ENCODE data around the gene KIF3C. TPM values are rescaled to one million over a fixed set of nuclear protein-coding genes. Genes with fewer than 3 reads are reported as not detected.

The KIF3C gene
- total and polyA plus RNA-seq, 9 of the 15 experiments (the other 6 are each of a cell fraction or from before 2014, with no cell fraction given): 0.69 to 6.7 (median 3.3) TPM

GRCh38 chr2:25938345-25938744, 44.0 kb downstream of the KIF3C start:
- Histone ChIP-seq H3K79me2 (ENCODE audit: control insufficient read depth, insufficient read depth, low read length) (no peaks in the 10 kb centered on the region), H3K27me3 (ENCODE audit: control insufficient read depth in 2 of 2, insufficient read depth in 2 of 2, low read length in 2 of 2) (no peaks in the 10 kb centered on the region), H2AFZ (ENCODE audit: low read depth, low read length) (no peak overlapping the region), H3K36me3 (ENCODE audit: control insufficient read depth, insufficient read depth, low read length) (no peaks in the 10 kb centered on the region), H3K9me3 (replicated peaks; ENCODE audit: control insufficient read depth, insufficient read depth, low read depth, low read length) (no peaks in the 10 kb centered on the region), H3K27ac (ENCODE audit: extremely low read depth, low read depth, low read length) (no peak overlapping the region), H3K4me2 (ENCODE audit: insufficient read depth, low read length) (no peak overlapping the region), H3K9ac (ENCODE audit: insufficient read depth in 1 of 2, low read depth in 2 of 2, low read length in 2 of 2) (no peak overlapping the region), H3K4me1 (replicated peaks in 1 of 2; ENCODE audit: control insufficient read depth in 2 of 2, insufficient read depth in 2 of 2, low read length in 2 of 2) (no peaks in the 10 kb centered on the region), H4K20me1 (replicated peaks; ENCODE audit: control insufficient read depth, insufficient read depth, low read length) (no peaks in the 10 kb centered on the region), H3K4me3 (no peak overlapping the region), H3K9me1 (ENCODE audit: control insufficient read depth, insufficient read depth, low read length) (no peaks in the 10 kb centered on the region)
- 43% methylated on average over 6 of the region's 6 CpGs for WGBS (ENCODE audit: insufficient coverage, low coverage, missing lambda C conversion rate)
- in situ Hi-C loops (cut with MboI) (no loop called here), intact Hi-C loops (cut with micrococcal nuclease) (loop anchor here (10.0 kb wide), 1 partner anchor 204 kb away; no protein-coding TSS in a partner anchor)
- ChIA-PET CTCF (ENCODE audit: low intra/inter-chr PET ratio) (no interaction called here), POLR2A (interaction anchor here (0.6 to 1.4 kb wide), 4 partner anchors 10 to 307 kb away, joined by 3 to 4 read pairs (median 3); no protein-coding TSS in a partner anchor)
- TF ChIP-seq ZFP91 (CRISPR knock-in tag; IDR thresholded peaks at IDR 0.05) (no peak), BCOR (IDR thresholded peaks at IDR 0.05) (no peak), ZKSCAN3 (CRISPR knock-in tag; IDR thresholded peaks at IDR 0.05) (no peak), ZNF75A (CRISPR knock-in tag; IDR thresholded peaks at IDR 0.05) (no peak), ADNP (tag; IDR thresholded peaks at IDR 0.05) (no peak), ILK (tag; IDR thresholded peaks at IDR 0.05; ENCODE audit: borderline replicate concordance, low read depth) (no peak)
- no TSS peak for BruUV-seq (replicated peaks)
- FAIRE-seq (no peak), DNase-seq (ENCODE audit: extremely low read depth in 1 of 4, low spot score in 3 of 4) (no peak), ATAC-seq (no peak)
